HepG2 (cell line): ENCODE results near the gene ZNF343. TPM values are rescaled to one million over a fixed set of nuclear protein-coding genes. Genes with fewer than 3 reads are reported as not detected.
A peak's percentile ranks its signal among the peaks of the same experiment; 100 is the strongest.

ENCODE experiments used
- ARNTL ChIP-seq: sonication (generic); formaldehyde crosslinking; IDR thresholded peaks from 2 replicates; pipeline ENCODE4 v1.4.0; 2020; ENCODE audit warnings: mild to moderate bottlenecking, missing genetic modification reagents
- CCAR2 ChIP-seq: fragments of 200-400 bp; formaldehyde crosslinking; optimal IDR thresholded peaks from 2 replicates; pipeline ENCODE3; 2018; ENCODE audit warnings: low read depth, mild to moderate bottlenecking, low read length, moderate library complexity
- ELF4 ChIP-seq: sonication (generic); formaldehyde crosslinking; IDR thresholded peaks from 2 replicates; pipeline ENCODE4 v1.5.0; 2020; ENCODE audit warnings: missing genetic modification reagents, mild to moderate bottlenecking, moderate library complexity, borderline replicate concordance
- MBD4 ChIP-seq: IDR thresholded peaks from 2 replicates; pipeline ENCODE4 v1.6.1; 2012; ENCODE audit warnings: low read length, inconsistent platforms, borderline replicate concordance
- PHF8 ChIP-seq: sonication (generic); formaldehyde crosslinking; IDR thresholded peaks from 2 replicates; pipeline ENCODE4 v1.5.0; 2020; ENCODE audit warnings: missing genetic modification reagents
- PLSCR1 ChIP-seq: sonication (generic); formaldehyde crosslinking; IDR thresholded peaks from 2 replicates; pipeline ENCODE4 v1.5.0; 2020; ENCODE audit warnings: missing genetic modification reagents, mild to moderate bottlenecking, borderline replicate concordance
- THAP11 ChIP-seq: IDR thresholded peaks from 2 replicates; pipeline ENCODE4 v1.6.1; 2016; ENCODE audit warnings: missing biosample characterization, missing genetic modification reagents
- TMF1 ChIP-seq: sonication (generic); formaldehyde crosslinking; IDR thresholded peaks from 2 replicates; pipeline ENCODE4 v1.8.1; 2022; ENCODE audit warnings: low read depth, missing genetic modification reagents
- U2AF1 ChIP-seq: fragments of 200-400 bp; formaldehyde crosslinking; optimal IDR thresholded peaks from 2 replicates; pipeline ENCODE3; 2017; ENCODE audit warnings: mild to moderate bottlenecking, low read depth, low read length
- ZKSCAN5 ChIP-seq: sonication (generic); formaldehyde crosslinking; IDR thresholded peaks from 2 replicates; pipeline ENCODE4 v1.5.1; 2020; ENCODE audit warnings: mild to moderate bottlenecking, missing genetic modification reagents
- ZNF598 ChIP-seq: sonication (generic); formaldehyde crosslinking; IDR thresholded peaks from 2 replicates; pipeline ENCODE4 v1.5.1; 2020; ENCODE audit warnings: mild to moderate bottlenecking, missing genetic modification reagents, borderline replicate concordance
- ZNF703 ChIP-seq: sonication (generic); formaldehyde crosslinking; IDR thresholded peaks from 2 replicates; pipeline ENCODE4 v1.5.1; 2020; ENCODE audit warnings: missing genetic modification reagents, mild to moderate bottlenecking, moderate library complexity, borderline replicate concordance
- ZNF75D ChIP-seq: sonication (generic); formaldehyde crosslinking; IDR thresholded peaks from 2 replicates; pipeline ENCODE4 v1.8.1; 2023; ENCODE audit warnings: missing genetic modification reagents, mild to moderate bottlenecking, borderline replicate concordance
- ZNF773 ChIP-seq: sonication (generic); formaldehyde crosslinking; IDR thresholded peaks from 2 replicates; pipeline ENCODE4 v1.4.0; 2020; ENCODE audit warnings: missing genetic modification reagents, borderline replicate concordance
- ZNF792 ChIP-seq: IDR thresholded peaks from 2 replicates; pipeline ENCODE4 v1.6.1; 2016
- polyA plus RNA-seq, 8 experiments: library from polyadenylated mRNA; depleted of rRNA in 3 of 8; stranded (reverse) in 7 of 8; unstranded in 1 of 8; fragments of >200 nt; fragmentation: Illumina TruSeq in 4 of 8; extraction: Trizol in 4 of 8; gene quantifications; 2 replicates each; pipeline versions ENCODE4 v1.2.1 to v1.2.3, GENCODE V29; 2011 to 2016; ENCODE audit warnings: low read depth in 4 of 8, missing spikeins in 1 of 8, mixed read lengths in 1 of 8; ENCODE audit not compliant: insufficient read depth in 1 of 8
- total RNA-seq, 5 experiments: library from RNA; depleted of rRNA; stranded (reverse); fragments of >200 nt; fragmentation: Illumina TruSeq; extraction: Trizol; gene quantifications; 2 replicates each; pipeline ENCODE4 v1.2.3, GENCODE V29; 2016; ENCODE audit warnings: low read depth in 1 of 5
- TF ChIP-seq, protein P1 (sequence below): sonication (generic); formaldehyde crosslinking; IDR thresholded peaks from 2 replicates; pipeline ENCODE4 v1.5.0; 2020; ENCODE audit warnings: mild to moderate bottlenecking, missing genetic modification reagents, borderline replicate concordance
- TF ChIP-seq, protein P2 (sequence below): sonication (generic); formaldehyde crosslinking; IDR thresholded peaks from 2 replicates; pipeline ENCODE4 v1.4.0; 2020; ENCODE audit warnings: missing genetic modification reagents

Gene ZNF343
- total and polyA plus RNA-seq, 2 of the 13 experiments (the other 11 are each of a cell fraction or from before 2014, with no cell fraction given): 16.4 to 22.1 TPM

DNA sequence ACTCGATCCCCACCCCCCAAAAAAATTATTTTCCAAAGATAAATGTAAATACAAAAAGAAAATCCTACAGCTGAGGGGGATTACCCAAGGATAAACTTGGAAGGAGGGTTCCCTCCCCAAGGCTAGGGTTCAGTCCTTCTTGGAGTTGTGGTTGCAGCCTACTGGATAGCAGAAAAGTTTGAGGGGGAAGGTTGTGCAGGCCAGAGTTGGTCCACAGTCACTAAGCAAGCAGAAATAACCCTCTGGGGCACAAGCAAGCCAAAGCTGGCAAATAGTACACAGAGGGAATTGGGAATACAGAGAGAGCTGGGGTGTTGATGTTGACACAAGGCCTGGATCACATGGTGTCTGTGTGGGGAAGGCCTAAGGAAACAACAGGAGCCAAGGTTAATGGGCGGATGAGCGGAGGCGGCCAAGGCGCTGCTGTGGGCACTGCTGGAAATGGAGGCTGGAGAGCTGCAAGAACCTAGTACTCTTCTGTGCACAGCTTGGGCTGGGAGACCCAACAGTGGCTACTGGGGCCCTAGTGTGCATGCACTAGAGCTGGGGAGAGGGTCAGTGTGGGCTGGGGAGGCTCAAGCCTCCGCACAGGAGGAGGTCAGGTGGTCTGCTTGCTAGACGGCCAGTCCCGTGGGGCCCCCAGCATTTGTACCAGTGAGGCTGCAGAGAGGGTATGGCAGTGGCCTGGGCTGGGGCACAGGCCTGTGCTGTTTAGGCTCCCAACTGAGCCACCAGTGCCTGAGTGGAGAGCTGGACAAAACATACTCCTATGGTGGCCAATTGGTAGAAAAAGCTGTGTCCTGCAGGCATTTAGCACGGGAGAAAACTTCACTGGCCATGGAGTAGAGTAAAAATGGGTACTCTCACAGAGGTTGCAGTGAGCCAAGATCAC is 32.6 kb downstream of the ZNF343 start (continued):
- TF ChIP-seq, protein P1, sequence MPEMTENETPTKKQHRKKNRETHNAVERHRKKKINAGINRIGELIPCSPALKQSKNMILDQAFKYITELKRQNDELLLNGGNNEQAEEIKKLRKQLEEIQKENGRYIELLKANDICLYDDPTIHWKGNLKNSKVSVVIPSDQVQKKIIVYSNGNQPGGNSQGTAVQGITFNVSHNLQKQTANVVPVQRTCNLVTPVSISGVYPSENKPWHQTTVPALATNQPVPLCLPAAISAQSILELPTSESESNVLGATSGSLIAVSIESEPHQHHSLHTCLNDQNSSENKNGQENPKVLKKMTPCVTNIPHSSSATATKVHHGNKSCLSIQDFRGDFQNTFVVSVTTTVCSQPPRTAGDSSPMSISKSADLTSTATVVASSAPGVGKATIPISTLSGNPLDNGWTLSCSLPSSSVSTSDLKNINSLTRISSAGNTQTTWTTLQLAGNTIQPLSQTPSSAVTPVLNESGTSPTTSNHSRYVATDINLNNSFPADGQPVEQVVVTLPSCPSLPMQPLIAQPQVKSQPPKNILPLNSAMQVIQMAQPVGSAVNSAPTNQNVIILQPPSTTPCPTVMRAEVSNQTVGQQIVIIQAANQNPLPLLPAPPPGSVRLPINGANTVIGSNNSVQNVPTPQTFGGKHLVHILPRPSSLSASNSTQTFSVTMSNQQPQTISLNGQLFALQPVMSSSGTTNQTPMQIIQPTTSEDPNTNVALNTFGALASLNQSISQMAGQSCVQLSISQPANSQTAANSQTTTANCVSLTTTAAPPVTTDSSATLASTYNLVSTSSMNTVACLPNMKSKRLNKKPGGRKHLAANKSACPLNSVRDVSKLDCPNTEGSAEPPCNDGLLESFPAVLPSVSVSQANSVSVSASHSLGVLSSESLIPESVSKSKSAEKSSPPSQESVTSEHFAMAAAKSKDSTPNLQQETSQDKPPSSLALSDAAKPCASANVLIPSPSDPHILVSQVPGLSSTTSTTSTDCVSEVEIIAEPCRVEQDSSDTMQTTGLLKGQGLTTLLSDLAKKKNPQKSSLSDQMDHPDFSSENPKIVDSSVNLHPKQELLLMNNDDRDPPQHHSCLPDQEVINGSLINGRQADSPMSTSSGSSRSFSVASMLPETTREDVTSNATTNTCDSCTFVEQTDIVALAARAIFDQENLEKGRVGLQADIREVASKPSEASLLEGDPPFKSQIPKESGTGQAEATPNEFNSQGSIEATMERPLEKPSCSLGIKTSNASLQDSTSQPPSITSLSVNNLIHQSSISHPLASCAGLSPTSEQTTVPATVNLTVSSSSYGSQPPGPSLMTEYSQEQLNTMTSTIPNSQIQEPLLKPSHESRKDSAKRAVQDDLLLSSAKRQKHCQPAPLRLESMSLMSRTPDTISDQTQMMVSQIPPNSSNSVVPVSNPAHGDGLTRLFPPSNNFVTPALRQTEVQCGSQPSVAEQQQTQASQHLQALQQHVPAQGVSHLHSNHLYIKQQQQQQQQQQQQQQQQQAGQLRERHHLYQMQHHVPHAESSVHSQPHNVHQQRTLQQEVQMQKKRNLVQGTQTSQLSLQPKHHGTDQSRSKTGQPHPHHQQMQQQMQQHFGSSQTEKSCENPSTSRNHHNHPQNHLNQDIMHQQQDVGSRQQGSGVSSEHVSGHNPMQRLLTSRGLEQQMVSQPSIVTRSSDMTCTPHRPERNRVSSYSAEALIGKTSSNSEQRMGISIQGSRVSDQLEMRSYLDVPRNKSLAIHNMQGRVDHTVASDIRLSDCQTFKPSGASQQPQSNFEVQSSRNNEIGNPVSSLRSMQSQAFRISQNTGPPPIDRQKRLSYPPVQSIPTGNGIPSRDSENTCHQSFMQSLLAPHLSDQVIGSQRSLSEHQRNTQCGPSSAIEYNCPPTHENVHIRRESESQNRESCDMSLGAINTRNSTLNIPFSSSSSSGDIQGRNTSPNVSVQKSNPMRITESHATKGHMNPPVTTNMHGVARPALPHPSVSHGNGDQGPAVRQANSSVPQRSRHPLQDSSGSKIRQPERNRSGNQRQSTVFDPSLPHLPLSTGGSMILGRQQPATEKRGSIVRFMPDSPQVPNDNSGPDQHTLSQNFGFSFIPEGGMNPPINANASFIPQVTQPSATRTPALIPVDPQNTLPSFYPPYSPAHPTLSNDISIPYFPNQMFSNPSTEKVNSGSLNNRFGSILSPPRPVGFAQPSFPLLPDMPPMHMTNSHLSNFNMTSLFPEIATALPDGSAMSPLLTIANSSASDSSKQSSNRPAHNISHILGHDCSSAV (CRISPR knock-in tag): no peak
- TF ChIP-seq ARNTL: peak; percentile 79; the same call in 1 of the 2 replicates
- TF ChIP-seq ELF4 (CRISPR knock-in tag): no peak
- TF ChIP-seq MBD4: no peak
- no peak for TF ChIP-seq PLSCR1 (CRISPR knock-in tag)
- peak; percentile 49; the same call in 1 of the 2 replicates for TF ChIP-seq ZNF773 (CRISPR knock-in tag)
- TF ChIP-seq ZKSCAN5 (CRISPR knock-in tag): no peak
- no peak; the same call in 1 of the 2 replicates for TF ChIP-seq TMF1
- TF ChIP-seq ZNF75D: no peak
- no peak for TF ChIP-seq U2AF1
- TF ChIP-seq, protein P2, sequence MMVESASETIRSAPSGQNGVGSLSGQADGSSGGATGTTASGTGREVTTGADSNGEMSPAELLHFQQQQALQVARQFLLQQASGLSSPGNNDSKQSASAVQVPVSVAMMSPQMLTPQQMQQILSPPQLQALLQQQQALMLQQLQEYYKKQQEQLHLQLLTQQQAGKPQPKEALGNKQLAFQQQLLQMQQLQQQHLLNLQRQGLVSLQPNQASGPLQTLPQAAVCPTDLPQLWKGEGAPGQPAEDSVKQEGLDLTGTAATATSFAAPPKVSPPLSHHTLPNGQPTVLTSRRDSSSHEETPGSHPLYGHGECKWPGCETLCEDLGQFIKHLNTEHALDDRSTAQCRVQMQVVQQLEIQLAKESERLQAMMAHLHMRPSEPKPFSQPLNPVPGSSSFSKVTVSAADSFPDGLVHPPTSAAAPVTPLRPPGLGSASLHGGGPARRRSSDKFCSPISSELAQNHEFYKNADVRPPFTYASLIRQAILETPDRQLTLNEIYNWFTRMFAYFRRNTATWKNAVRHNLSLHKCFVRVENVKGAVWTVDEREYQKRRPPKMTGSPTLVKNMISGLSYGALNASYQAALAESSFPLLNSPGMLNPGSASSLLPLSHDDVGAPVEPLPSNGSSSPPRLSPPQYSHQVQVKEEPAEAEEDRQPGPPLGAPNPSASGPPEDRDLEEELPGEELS (CRISPR knock-in tag): peak; percentile 93
- peak; percentile 59 for TF ChIP-seq PHF8
- 0 out of 2 replicates have a peak, but pooled peaks have one; percentile 72 for TF ChIP-seq ZNF792 (CRISPR knock-in tag)
- peak; percentile 87 for TF ChIP-seq THAP11 (CRISPR knock-in tag)
- no peak for TF ChIP-seq ZNF703 (CRISPR knock-in tag)
- no peak for TF ChIP-seq CCAR2
- TF ChIP-seq ZNF598: peak; percentile 91; the same call in 1 of the 2 replicates
